NCI-H526 treated with DMSO at 0.1 percent for 48 hours (cell line): Measurements from ENCODE around the gene HSP90AB1.
A peak's percentile ranks its signal among the peaks of the same experiment; 100 is the strongest.

Experiments
- DNase-seq: peaks from one replicate; lab custom pipeline; 2025; lab: John Stamatoyannopoulos, UW

HSP90AB1 gene

GRCh38 chr6:44235891-44236516, 10.9 kb upstream of the HSP90AB1 start:
- no peak for DNase-seq

GRCh38 chr6:44237021-44237812, 9.7 kb upstream of the HSP90AB1 start:
- peak; percentile 95 for DNase-seq

- DNase-seq, result peak; percentile 67
Measured at GRCh38 chr6:44237813-44238433, 9.0 kb upstream of the HSP90AB1 start.

- DNase-seq, result no peak
Measured at GRCh38 chr6:44238687-44239350, 8.1 kb upstream of the HSP90AB1 start.

GRCh38 chr6:44243345-44243744, 3.6 kb upstream of the HSP90AB1 start:
- DNase-seq, result no peak

GRCh38 chr6:44245391-44245911, 1.4 kb upstream of the HSP90AB1 start:
- DNase-seq, result no peak

GRCh38 chr6:44245912-44246662, 814 bp upstream of the HSP90AB1 start:
- peak; percentile 76 for DNase-seq

GRCh38 chr6:44247338-44248302, 719 bp downstream of the HSP90AB1 start:
- DNase-seq, result no peak

- DNase-seq, result no peak
Measured at GRCh38 chr6:44248579-44248978, 1.7 kb downstream of the HSP90AB1 start.

GRCh38 chr6:44249082-44249748, 2.3 kb downstream of the HSP90AB1 start:
- DNase-seq, result no peak

GRCh38 chr6:44250067-44250717, 3.3 kb downstream of the HSP90AB1 start:
- DNase-seq, result no peak

- DNase-seq, result no peak
Measured at GRCh38 chr6:44250718-44251123, 3.8 kb downstream of the HSP90AB1 start.

- no peak for DNase-seq
Measured at GRCh38 chr6:44251576-44252524, 4.9 kb downstream of the HSP90AB1 start.

- DNase-seq, result no peak
Measured at GRCh38 chr6:44253307-44254101, 6.6 kb downstream of the HSP90AB1 start.

- DNase-seq, result no peak
Measured at GRCh38 chr6:44254191-44255104, 7.5 kb downstream of the HSP90AB1 start.

GRCh38 chr6:44255105-44255808, 8.4 kb downstream of the HSP90AB1 start:
- DNase-seq, result no peak
